Common myeloid progenitor, CD34-positive (primary cell): ENCODE results near the gene CD40LG.

ENCODE experiments used
- CTCF ChIA-PET: fragments of 350-600 bp; sonication (Branson Sonifier 250); formaldehyde crosslinking; loops from one replicate; lab custom pipeline; 2021; ENCODE audit warnings: antibody characterized with exemption; lab: Charles Lee
- POLR2A ChIA-PET: fragments of 350-600 bp; sonication (Branson Sonifier 250); formaldehyde crosslinking; loops from one replicate; lab custom pipeline; 2021; ENCODE audit warnings: antibody characterized with exemption; lab: Charles Lee
- DNase-seq, 3 donors: peaks; one replicate each; pipeline versions ENCODE4 v3.0.0 to v3.0.0-alpha.2; 2013
- H3K27ac ChIP-seq, 2 experiments: 1 replicate in 1 of 2; 2 replicates in 1 of 2; pipeline ENCODE4 v1.7.0; 2013; ENCODE audit warnings: inconsistent platforms in 2 of 2, low read length in 2 of 2, mild to moderate bottlenecking in 2 of 2, low read depth in 1 of 2, moderate library complexity in 1 of 2; ENCODE audit not compliant: severe bottlenecking in 2 of 2, insufficient read depth in 1 of 2, poor library complexity in 1 of 2
- H3K27me3 ChIP-seq, 5 experiments: replicated peaks in 2 of 5; 1 replicate in 3 of 5; 2 replicates in 2 of 5; pipeline versions ENCODE4 v1.6.1 to v1.7.0; 2013; ENCODE audit warnings: low read length in 4 of 5, mild to moderate bottlenecking in 2 of 5, moderate library complexity in 2 of 5, inconsistent platforms in 1 of 5; ENCODE audit not compliant: insufficient read depth in 5 of 5, control insufficient read depth in 4 of 5
- H3K36me3 ChIP-seq, 4 experiments: 1 replicate in 2 of 4; 2 replicates in 2 of 4; pipeline versions ENCODE4 v1.6.1 to v1.7.0; 2013; ENCODE audit warnings: low read length in 3 of 4, control low read depth in 1 of 4, mild to moderate bottlenecking in 1 of 4; ENCODE audit not compliant: control insufficient read depth in 4 of 4, insufficient read depth in 4 of 4
- H3K4me1 ChIP-seq, 4 experiments: 1 replicate in 3 of 4; 2 replicates in 1 of 4; pipeline versions ENCODE4 v1.6.1 to v1.7.1; 2013; ENCODE audit warnings: low read length in 3 of 4, mild to moderate bottlenecking in 3 of 4, control low read depth in 1 of 4, inconsistent platforms in 1 of 4, moderate library complexity in 1 of 4; ENCODE audit not compliant: control insufficient read depth in 4 of 4, insufficient read depth in 4 of 4; ENCODE audit errors: control extremely low read depth in 1 of 4
- H3K4me3 ChIP-seq, 7 experiments: 1 replicate in 4 of 7; 2 replicates in 3 of 7; pipeline versions ENCODE4 v1.5.1 to v1.7.0; 2013; ENCODE audit warnings: mild to moderate bottlenecking in 7 of 7, low read length in 6 of 7, moderate library complexity in 6 of 7, inconsistent platforms in 2 of 7, low read depth in 2 of 7, control low read depth in 1 of 7; ENCODE audit not compliant: insufficient read depth in 4 of 7, control insufficient read depth in 1 of 7; ENCODE audit errors: extremely low read depth in 1 of 7
- H3K9me3 ChIP-seq, 5 experiments: 1 replicate in 4 of 5; 2 replicates in 1 of 5; pipeline versions ENCODE4 v1.6.1 to v1.7.1; 2013; ENCODE audit warnings: low read length in 4 of 5, mild to moderate bottlenecking in 2 of 5, inconsistent platforms in 1 of 5, low read depth in 1 of 5, moderate library complexity in 1 of 5; ENCODE audit not compliant: control insufficient read depth in 4 of 5, insufficient read depth in 2 of 5; ENCODE audit errors: control extremely low read depth in 1 of 5
- WGBS: methylation state at CpG from one replicate; pipeline ENCODE4 v1.1.5; 2013; ENCODE audit not compliant: insufficient coverage; 5-methylcytosine and 5-hydroxymethylcytosine counted together

The CD40LG gene

GRCh38 chrX:136627409-136627808, 20.5 kb upstream of the CD40LG start:
- Histone ChIP-seq H3K4me3 (no peak overlapping the region), H3K9me3 (no peaks in the 10 kb centered on the region), H3K36me3 (no peaks in the 10 kb centered on the region), H3K27ac (no peak overlapping the region), H3K27me3 (peaks cover 0 to 33% (median 2%) of the 10 kb centered on the region in 5 experiments), H3K4me1 (peaks cover 0 to 15% (median 6%) of the 10 kb centered on the region in 4 experiments)
- WGBS, result no CpG with 5 or more reads among the region's 4 CpGs
- CTCF ChIA-PET, result no interaction called here
- no peak for DNase-seq
- POLR2A ChIA-PET, result no interaction called here

GRCh38 chrX:136629084-136629750, 18.7 kb upstream of the CD40LG start:
- CTCF ChIA-PET, result interaction anchor here (1.0 kb wide), 1 partner anchor 71 kb away, joined by 3 read pairs; no protein-coding TSS in a partner anchor

GRCh38 chrX:136630881-136631280, 17.1 kb upstream of the CD40LG start:
- no peak for DNase-seq
- 67% methylated on average over 1 of the region's 1 CpG for WGBS
- POLR2A ChIA-PET, result no interaction called here
- no peaks in the 10 kb centered on the region for H3K36me3 ChIP-seq
- CTCF ChIA-PET, result interaction anchor here (1.5 kb wide), 1 partner anchor 22 kb away, joined by 3 read pairs; no protein-coding TSS in a partner anchor
- H3K4me1 ChIP-seq, result peaks cover 0 to 10% (median 7%) of the 10 kb centered on the region in 4 experiments
- no peaks in the 10 kb centered on the region for H3K9me3 ChIP-seq
- H3K27ac ChIP-seq, result no peak overlapping the region
- no peak overlapping the region for H3K4me3 ChIP-seq
- peaks cover 0 to 24% (median 2%) of the 10 kb centered on the region in 5 experiments for H3K27me3 ChIP-seq

More at GRCh38 chrX:136629084-136629750, 18.7 kb upstream of the CD40LG start:
- Histone ChIP-seq H3K9me3 (no peaks in the 10 kb centered on the region), H3K36me3 (no peaks in the 10 kb centered on the region), H3K4me3 (no peak overlapping the region), H3K27ac (no peak overlapping the region), H3K4me1 (peaks cover 0 to 6% (median 1%) of the 10 kb centered on the region in 4 experiments), H3K27me3 (peaks cover 0 to 36% (median 2%) of the 10 kb centered on the region in 5 experiments)
- POLR2A ChIA-PET, result no interaction called here
- WGBS, result 24% methylated on average over 3 of the region's 6 CpGs
- DNase-seq, result peak in 2 of 3 donors; percentile 31 to 53

GRCh38 chrX:136635235-136635634, 12.7 kb upstream of the CD40LG start:
- Histone ChIP-seq H3K9me3 (no peaks in the 10 kb centered on the region), H3K27ac (no peak overlapping the region), H3K4me3 (no peak overlapping the region), H3K27me3 (peaks cover 0 to 17% (median 2%) of the 10 kb centered on the region in 5 experiments), H3K36me3 (no peaks in the 10 kb centered on the region), H3K4me1 (peaks cover 0 to 14% (median 9%) of the 10 kb centered on the region in 4 experiments)
- ChIA-PET POLR2A (no interaction called here), CTCF (interaction anchor here (0.7 to 2.2 kb wide), 4 partner anchors 16 to 26 kb away, joined by 3 to 5 read pairs (median 4); no protein-coding TSS in a partner anchor)
- 82% methylated on average over 5 of the region's 6 CpGs for WGBS
- DNase-seq, result no peak

GRCh38 chrX:136636121-136636520, 11.8 kb upstream of the CD40LG start:
- H3K27ac ChIP-seq, result no peak overlapping the region
- H3K4me1 ChIP-seq, result peaks cover 0 to 15% (median 9%) of the 10 kb centered on the region in 4 experiments
- no peaks in the 10 kb centered on the region for H3K36me3 ChIP-seq
- H3K4me3 ChIP-seq, result no peak overlapping the region
- peaks cover 0 to 12% (median 2%) of the 10 kb centered on the region in 5 experiments for H3K27me3 ChIP-seq
- no peaks in the 10 kb centered on the region for H3K9me3 ChIP-seq
- 60% methylated on average over 1 of the region's 3 CpGs for WGBS
- no peak for DNase-seq
- CTCF ChIA-PET, result interaction anchor here (0.7 to 2.2 kb wide), 3 partner anchors 15 to 26 kb away, joined by 3 to 5 read pairs (median 4); no protein-coding TSS in a partner anchor
- POLR2A ChIA-PET, result no interaction called here

- H3K9me3 ChIP-seq, result no peaks in the 10 kb centered on the region
- H3K36me3 ChIP-seq, result no peaks in the 10 kb centered on the region
- WGBS, result 73% methylated on average over 7 of the region's 8 CpGs
- DNase-seq, result peak in 2 of 3 donors; percentile 37 to 40
- no peak overlapping the region for H3K4me3 ChIP-seq
- peaks cover 0 to 5% (median 0%) of the 10 kb centered on the region in 5 experiments for H3K27me3 ChIP-seq
- POLR2A ChIA-PET, result no interaction called here
- CTCF ChIA-PET, result no interaction called here
- H3K27ac ChIP-seq, result no peak overlapping the region
- peaks cover 6 to 26% (median 17%) of the 10 kb centered on the region in 4 experiments for H3K4me1 ChIP-seq
These were observed 8.3 kb upstream of the CD40LG start for GRCh38 chrX:136639506-136640176.
